ENCODE data around the gene ADAM19. TPM values are rescaled to one million over a fixed set of nuclear protein-coding genes. Genes with fewer than 3 reads are reported as not detected.

The ADAM19 gene
- total and polyA plus RNA-seq, 2 of the 4 experiments (the other 2 are of a cell fraction) = 35.5 to 49.2 TPM

DNA sequence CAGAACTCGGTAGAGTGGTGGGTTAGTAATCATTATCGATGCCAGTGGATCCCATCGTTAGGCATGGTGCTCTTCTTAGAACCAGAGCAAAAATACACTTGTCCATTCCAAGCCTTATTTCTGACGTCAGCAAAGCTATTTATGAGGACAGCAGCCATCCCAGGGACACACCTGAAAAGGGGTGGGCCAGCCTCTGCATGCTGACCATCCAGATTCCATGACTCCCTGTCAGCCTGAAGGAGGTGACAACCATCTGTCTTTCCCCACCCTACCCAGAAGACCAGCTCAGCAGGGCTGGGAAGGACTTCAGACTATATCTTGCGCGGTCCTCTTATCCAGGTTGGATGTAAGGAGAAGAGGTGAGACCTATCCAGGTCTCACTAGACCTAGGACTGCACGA is 121.3 kb downstream of the ADAM19 start:
- no peaks in the 10 kb centered on the region for H3K9me1 ChIP-seq (ENCODE audit: insufficient read depth, low read length)
- no peak overlapping the region for H4K5ac ChIP-seq (ENCODE audit: low read depth, low read length)
- H3K4me3 ChIP-seq (ENCODE audit: insufficient read depth, low read depth, low read length) = no peak overlapping the region
- H3K9me3 ChIP-seq (ENCODE audit: control insufficient read depth, insufficient read depth, low read length) = no peaks in the 10 kb centered on the region
- dilution Hi-C loops (cut with HindIII; ENCODE audit: low sequenced_read_pairs, unreplicated experiment) (no loop called here), intact Hi-C loops (cut with micrococcal nuclease) (no loop called here), in situ Hi-C loops (cut with MboI; ENCODE audit: low sequenced_read_pairs) (no loop called here)
- H3K18ac ChIP-seq (ENCODE audit: low read depth, low read length) = no peak overlapping the region
- TF ChIP-seq NFE2L2 (IDR thresholded peaks at IDR 0.05; ENCODE audit: low read depth, low read length) = no peak
- no peak for TF ChIP-seq MAFK (IDR thresholded peaks at IDR 0.05; ENCODE audit: low read depth, low read length)
- no peak overlapping the region for H3K4me2 ChIP-seq (ENCODE audit: low read depth, low read length)
- H2BK5ac ChIP-seq (ENCODE audit: low read depth, low read length, poor library complexity, severe bottlenecking) = no peak overlapping the region
- no TSS peak for BruUV-seq (replicated peaks)
- WGBS, 2 experiments (ENCODE audit: extremely low coverage in 2 of 2, insufficient read length in 1 of 2) = no CpG with 5 or more reads among the region's 7 CpGs
- no peak overlapping the region for H2AK9ac ChIP-seq (replicated peaks; ENCODE audit: low read depth, low read length, poor library complexity)
- H3K23ac ChIP-seq (ENCODE audit: low read depth, low read length) = no peak overlapping the region
- H3K36me3 ChIP-seq (ENCODE audit: control insufficient read depth, insufficient read depth, low read length) = no peaks in the 10 kb centered on the region
- DNase-seq (no peak), ATAC-seq (ENCODE audit: low read depth) (no peak)
- H3K4ac ChIP-seq (ENCODE audit: low read depth, low read length) = no peak overlapping the region
- H3K56ac ChIP-seq (ENCODE audit: extremely low read depth, insufficient read depth, low read length) = no peak overlapping the region
- no peak overlapping the region for H2AFZ ChIP-seq (replicated peaks; ENCODE audit: low read length, poor library complexity)
- H2BK120ac ChIP-seq (ENCODE audit: low read depth, low read length) = no peak overlapping the region
- H3K4me1 ChIP-seq (ENCODE audit: control insufficient read depth, insufficient read depth, low read length) = peaks cover 2% of the 10 kb centered on the region; the same call in 1 of the 2 replicates
- H3K79me1 ChIP-seq (ENCODE audit: low read depth in 1 of 2, low read length in 2 of 2) = no peaks in the 10 kb centered on the region
- H2BK20ac ChIP-seq (ENCODE audit: low read depth, low read length) = no peak overlapping the region
- H4K8ac ChIP-seq (ENCODE audit: low read depth in 2 of 2, low read length in 2 of 2) = no peak overlapping the region
- H3K27ac ChIP-seq (ENCODE audit: insufficient read depth, low read length) = no peak overlapping the region
- peaks cover 2% of the 10 kb centered on the region; the same call in 1 of the 2 replicates for H3K27me3 ChIP-seq (ENCODE audit: control insufficient read depth, insufficient read depth, low read length)
- H3K14ac ChIP-seq (replicated peaks; ENCODE audit: low read depth, low read length) = no peak overlapping the region
- H3K9ac ChIP-seq (ENCODE audit: low read depth, low read length) = no peak overlapping the region
- no peak overlapping the region for H2BK15ac ChIP-seq (ENCODE audit: low read depth, low read length)
- POLR2A ChIA-PET (ENCODE audit: unreplicated experiment) = no interaction called here
- CTCF ChIA-PET = no interaction called here
- no peak overlapping the region for H4K91ac ChIP-seq (ENCODE audit: insufficient read depth, low read depth, low read length)
- no peak overlapping the region for H2AK5ac ChIP-seq (ENCODE audit: low read depth, low read length)
- H4K20me1 ChIP-seq (ENCODE audit: insufficient read depth, low read length) = no peaks in the 10 kb centered on the region
